HG03575 (cell line): ENCODE measurements around the gene RPL28.
"Not testable (repeated sequence)": the region's sequence is repeated elsewhere in the genome, so short reads cannot be mapped to it uniquely, and the experiment has no call there.

Source experiments
- ATAC-seq: cut with Tn5 transposase; IDR thresholded peaks from one replicate; pipeline ENCODE4 v1.9.1; 2021; ENCODE audit not compliant: unreplicated experiment, insufficient number of reproducible peaks, low FRiP score; ENCODE audit errors: extremely low read depth

Gene RPL28

DNA sequence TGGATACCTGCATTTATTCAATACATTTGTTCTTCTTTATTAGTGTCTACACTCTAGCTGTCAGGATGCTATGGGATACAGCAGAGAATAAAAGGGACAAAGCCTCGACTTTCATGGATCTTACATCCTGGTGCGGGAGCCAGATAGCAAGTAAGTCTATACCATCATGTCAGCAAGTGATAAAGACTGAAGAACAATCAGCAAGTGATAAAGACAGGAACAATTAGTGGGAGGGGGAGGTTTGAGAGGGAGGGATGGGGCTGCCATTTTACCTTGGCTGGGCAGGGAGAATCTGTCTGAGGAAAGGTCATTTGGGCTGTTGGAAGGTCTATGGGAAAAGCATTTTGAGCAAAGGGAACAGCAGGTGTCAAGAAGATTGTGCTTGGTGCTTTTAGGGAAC is 24.4 kb downstream of the RPL28 start:
- no peak for ATAC-seq

DNA sequence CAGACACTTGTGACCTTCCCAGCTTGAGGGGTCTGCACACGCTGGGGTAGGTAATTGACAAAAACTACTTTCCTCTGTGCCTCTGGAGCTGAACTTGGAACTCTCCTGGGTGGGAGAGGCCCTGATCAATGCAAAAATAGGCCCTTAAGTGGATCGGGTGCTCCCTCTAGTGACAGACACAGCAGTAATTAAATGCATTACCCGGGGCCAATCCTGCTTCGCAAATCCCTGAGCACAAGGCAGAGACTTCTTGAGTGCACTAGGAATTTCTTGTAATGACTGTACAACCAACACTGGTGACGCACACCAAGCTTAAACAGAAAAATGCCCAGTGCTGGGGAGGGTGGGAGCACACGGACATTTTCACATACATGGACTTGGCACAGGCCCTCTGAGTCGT is 32.5 kb downstream of the RPL28 start:
- ATAC-seq, result no peak

DNA sequence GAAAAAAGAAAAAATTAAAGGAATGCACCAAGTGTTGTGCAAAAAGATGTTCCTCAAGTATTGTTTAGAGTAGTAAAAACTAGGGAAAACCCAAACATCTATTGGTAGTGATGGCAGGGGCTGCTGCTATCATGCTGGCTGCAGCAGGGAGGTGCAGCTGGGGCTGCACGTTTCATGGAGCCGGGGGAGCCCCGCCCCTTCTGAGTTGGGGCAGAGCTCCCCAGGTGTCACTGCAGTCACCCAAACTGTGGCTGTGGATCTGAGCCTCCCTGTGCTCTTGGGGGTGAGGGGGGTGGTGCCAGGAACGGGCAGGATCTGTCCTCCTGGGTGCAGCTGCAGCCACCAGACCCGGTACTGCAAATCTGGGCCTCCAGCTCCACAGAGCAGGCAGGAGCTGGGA is 33.4 kb downstream of the RPL28 start:
- ATAC-seq, result no peak

DNA sequence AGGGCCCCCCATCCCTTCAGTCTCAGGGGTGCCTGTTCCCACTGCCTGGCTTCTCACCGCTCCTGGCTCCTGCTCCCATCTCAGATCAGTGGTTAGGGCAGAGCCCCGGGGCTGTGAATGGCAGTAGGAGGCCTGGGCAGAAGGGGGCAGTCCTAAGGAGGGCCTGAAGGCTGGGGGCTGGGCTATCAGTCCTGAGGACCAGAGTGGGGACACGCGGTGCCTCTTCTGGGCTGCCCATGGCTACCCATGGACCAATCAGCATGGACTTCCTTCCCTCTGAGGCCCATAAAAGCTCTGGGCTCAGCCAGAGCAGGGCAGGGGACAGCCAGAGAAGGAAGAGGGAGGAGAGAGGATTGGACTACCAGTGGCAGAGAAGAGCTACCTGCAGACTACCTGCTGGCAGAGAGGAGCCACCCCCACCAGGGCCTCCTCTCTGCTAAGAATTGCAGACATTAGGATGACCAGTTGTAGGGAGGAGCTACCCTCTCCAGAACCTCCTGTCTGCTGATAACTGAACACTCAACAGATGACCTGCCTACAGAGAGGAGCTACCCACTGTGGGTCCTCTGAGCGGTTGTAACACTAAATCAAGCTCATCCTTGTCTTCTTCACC is 34.0 kb downstream of the RPL28 start:
- no peak for ATAC-seq

DNA sequence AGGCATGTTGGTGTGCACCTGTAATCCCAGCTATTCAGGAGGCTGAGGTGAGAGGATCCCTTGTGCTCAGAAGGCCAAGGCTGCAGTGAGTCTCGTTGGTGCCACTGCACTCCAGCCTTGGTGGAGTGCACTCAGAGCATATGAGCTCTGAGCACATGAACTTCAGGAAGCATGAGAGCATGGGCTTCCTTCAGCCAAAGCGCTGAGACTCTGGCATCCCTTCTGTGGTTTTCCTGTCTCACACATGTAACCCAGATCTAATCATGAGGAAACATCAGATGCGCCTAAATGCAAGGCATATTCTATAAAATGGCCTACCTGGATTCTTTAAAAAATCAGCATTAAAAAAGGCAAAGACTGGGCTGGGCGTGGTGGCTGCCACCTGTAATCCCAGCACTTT is 35.5 kb downstream of the RPL28 start:
- ATAC-seq, result not testable (repeated sequence)

DNA sequence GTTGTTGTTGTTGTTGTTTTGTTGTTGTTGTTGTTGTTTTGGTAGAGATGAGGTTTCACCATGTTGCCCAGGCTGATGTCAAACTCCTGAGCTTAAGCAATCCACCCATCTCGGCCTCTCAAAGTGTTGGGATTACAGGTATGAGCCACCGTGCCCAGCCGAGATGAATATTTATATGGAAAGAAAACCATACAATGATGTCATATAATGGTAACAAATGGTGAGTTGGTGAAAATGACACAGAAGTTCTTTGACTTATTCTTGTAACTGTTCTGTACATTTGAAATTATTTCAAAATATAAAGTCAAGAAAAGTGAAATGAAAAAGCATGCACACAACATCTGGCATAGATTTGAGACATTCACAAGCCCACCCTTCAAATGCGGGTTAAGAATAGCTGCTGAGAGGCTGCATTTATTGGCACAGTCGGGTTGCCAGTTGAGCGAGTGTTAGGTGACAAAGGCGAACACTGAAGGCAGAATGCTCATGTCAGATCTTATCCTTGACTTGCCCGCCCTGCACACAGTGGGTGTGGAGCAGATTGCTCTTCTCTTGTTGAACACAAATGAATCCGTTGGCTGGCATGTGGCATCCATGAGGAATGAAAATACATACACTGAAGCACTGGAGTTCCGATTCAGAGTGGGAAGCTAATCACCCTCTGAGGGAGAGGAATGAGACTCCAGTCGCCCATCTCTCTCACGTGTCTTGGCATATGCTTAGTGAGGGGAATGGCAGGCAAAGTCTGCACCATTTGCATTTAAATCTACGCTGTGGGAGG is 37.7 kb downstream of the RPL28 start:
- ATAC-seq, result no peak

DNA sequence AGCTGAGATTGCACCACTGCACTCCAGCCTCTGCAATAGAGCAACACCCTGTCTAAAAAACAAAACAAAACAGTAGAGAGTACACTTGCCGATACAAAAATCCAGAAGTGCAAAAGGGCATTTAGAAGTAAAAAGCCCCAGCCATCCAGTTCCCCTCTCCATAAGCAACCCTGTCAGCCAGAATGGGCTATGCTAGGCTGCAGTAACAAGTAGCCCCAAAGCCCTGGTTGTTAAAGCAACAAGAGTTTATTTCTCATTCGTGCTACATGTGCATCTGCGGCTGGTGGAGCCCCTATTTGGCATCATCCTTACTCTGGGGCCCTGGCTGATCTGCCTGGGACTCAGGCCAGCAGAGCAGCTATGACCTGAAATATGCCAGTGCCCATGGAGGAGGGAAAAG is 38.8 kb downstream of the RPL28 start:
- no peak for ATAC-seq

DNA sequence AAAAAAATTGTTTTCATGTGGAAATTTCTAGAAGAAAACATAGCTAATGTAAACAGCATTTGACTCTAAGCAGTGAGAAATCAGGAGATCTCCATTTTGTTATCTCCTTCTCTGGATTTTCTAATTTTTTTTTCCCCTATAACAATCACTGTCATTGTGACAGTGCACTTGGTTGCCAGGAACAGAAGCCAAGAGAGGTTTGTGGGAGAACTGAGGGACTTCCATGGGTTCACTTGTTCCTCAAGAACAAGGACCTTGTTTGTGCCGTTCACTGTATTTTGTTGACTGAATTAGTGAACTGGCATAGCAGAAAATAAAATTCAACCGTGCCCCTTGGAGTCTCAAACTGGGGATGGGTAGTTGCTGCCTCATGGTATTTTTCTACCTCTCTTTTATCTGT is 40.3 kb downstream of the RPL28 start:
- ATAC-seq, result no peak

DNA sequence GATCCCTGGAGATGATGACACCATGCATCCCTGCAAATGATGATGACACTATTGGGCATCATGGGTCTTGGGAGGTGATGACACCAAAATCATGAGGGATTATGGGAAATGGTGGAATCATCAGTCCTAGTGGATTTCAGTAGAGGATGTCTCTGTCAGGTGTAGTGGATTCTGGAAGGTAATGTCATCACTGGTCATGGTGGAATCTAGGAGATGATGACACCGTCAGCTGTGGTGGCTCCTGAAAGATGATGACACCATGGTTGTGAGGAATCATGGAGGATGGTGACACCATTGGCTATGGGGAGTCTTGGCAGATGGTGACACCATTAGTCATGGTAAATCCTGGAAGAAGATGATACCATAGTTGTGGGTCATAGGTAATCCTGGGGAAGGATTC is 45.5 kb downstream of the RPL28 start:
- no peak for ATAC-seq

DNA sequence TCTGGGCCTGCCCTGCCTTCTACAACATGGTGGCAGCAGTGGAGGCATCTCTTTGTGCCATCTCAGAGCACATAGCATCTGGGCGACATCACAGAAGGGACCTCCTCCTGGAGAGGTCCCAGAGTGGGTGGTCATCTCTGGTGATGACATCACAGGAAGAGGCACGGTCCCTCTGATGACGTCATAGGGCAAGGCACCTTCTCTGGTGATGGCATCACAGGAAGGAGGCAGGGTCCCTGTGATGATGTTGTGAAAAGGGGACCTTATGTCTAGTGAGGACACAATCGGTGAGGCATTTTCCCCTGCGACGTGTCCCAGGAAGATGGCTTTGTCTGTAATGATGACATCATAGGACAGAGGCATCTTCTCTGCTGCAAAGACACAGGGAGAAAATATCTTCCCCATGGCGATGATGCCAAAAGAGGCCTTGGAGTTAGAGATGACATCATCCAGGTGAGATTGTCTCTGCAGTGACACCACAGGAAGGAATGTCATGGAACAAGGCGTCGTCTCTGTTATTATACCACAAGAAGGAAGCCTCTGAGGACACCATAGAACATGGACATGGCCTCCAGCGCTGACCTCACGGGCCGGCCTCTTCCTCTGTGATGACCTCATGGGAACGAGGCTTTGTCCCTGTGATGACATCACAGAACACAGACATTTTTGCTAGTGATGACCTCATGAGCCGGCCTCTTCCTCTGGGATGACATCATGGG is 46.7 kb downstream of the RPL28 start:
- ATAC-seq, result no peak

DNA sequence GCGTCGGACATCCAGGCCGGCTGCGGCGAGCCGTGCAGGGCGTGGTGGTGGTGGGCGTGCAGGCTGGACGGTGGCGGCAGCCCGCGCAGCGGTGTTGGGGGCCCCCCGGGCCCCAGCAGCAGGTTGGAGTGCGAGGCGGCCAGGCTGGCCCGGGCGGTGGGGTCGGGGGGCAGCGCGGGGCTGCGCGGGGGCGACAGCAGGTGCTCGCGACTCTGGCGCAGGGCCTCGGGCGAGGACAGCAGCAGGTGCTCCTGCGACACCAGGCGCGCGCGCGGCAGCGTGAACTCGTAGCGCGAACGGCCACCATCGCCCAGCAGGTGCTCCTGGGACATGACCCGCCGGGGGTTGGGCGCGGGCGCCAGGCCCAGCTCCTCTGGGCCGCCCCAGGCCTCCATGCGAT is 47.6 kb downstream of the RPL28 start:
- ATAC-seq, result no peak

DNA sequence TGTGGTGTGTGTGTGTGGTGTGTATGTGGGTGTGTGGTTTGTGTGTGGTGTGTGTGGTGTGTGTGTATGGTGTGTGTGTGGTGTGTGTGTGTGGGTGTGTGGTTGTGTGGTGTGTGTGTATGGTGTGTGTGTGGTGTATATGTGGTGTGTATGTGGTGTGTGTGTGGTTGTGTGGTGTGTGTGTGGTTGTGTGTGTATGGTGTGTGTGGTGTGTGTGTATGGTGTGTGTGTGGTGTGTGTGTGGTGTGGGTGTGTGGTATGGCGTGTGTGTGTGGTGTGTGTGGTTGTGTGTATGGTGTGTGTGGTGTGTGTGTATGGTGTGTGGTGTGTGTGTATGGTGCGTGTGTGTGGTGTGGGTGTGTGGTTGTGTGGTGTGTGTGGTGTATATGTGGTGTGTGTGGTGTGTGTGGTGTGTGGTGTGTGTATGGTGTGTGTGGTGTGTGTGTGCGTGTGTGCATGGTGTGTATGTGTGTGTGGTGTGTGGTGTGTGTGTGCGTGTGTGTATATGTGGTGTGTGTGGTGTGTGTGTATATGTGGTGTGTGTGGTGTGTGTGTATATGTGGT is 48.7 kb downstream of the RPL28 start:
- no peak for ATAC-seq

DNA sequence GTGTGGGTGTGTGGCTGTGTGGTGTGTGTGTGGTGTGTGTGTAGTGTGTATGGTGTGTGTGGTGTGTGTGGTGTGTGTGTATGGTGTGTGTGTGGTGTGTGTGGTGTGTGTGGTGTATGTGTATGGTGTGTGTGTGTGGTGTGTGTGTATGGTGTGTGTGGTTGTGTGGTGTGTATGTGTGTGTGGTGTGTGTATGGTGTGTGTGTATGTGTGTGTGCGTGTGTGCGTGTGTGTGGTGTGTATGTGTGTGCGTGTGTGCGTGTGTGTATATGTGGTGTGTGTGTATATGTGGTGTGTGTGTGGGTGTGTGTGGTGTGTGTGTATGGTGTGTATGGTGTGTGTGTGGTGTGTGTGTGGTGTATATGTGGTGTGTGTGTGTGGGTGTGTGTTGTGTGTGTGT is 49.3 kb downstream of the RPL28 start:
- ATAC-seq, result no peak

DNA sequence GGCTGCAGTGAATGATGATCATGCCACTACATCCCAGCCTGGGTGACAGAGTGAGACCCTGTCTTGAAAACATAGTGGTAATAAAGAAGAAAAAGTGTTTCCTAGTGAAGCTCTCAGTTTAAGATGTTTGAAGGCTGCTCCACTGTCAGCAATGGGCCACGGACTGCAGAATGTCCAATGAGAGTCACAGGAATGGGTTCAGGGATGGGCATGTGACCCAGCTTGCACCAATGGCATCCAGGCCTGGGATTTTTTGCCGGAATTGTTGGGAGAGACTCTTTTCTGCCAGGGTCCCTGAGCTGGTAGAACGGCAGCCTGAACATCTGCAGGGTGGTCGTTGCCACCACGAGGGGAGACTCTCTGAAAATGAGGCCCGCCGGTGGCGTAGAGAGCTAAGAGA is 51.1 kb downstream of the RPL28 start:
- ATAC-seq, result no peak

DNA sequence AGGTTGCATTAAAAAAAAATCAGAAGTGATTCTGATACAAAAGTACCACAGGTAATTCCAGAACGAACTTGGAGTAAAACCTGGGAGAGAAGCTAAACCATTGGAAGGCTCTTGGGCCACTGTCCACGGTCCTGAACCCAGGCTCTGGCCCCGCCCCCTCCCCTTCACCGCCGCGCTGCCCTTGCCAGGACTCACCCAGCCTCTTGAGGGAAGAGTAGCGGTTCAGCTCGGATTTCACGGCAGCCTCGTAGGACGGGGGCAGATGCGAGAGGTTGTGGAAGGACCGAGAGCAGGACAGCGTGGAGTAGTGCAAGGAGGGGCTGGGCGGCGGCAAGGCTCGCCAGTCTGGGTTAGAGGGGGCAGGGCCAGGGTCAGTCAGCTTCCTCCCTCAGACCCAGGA is 51.7 kb downstream of the RPL28 start:
- ATAC-seq, result no peak

DNA sequence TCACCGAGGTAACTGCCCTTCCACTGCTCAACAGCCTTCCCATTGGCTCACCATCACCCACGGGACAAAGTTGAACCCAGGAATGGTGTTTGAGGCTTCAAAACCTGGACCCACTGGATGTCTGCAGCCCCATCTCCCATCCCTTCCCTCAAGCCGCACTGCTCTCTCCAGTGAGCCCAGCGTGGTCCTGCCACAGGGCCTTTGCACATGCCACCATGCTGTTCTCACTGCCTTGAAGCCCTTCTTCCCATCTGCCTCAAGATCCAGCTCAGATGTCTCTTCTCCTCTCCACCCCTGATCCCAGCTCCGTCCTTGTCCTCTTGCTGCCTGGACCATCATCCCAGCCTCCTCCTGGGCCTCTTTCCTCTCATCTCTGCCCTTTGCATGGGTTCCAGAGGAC is 53.3 kb downstream of the RPL28 start:
- no peak for ATAC-seq

DNA sequence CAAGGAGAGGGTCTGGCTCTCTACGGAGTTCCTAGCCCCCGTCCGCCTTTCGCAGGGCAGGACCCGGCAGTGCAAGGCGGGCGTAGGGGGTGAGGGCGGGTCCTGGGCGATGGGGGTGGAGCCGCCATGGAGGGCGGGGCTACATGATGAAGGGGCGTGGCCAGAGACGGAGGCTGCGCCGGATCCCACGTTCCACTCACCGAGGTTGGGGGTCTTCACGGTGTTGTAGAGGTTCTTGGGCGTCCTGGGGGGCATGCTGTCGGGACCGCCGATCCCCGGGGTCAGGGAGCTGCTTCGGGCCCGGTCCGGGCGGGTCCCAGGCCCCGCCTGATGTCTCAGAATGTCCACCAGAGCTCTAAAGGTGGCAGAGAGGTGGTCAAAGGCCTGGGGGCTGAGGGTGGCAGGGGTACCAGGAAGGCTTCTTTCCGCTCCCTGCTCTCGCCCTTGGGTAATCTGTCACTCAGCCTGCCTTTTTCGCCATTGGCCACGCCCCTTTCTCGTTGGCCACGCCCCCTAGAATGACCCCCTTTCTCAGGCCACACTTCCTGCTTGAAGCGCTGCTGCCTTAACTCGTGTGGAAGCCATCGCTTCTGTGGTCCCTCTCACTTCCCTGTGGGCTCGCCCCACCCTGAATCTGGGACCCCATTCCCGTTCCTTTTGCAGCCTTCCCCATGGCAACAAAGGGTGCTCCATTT is 54.8 kb downstream of the RPL28 start:
- no peak for ATAC-seq

DNA sequence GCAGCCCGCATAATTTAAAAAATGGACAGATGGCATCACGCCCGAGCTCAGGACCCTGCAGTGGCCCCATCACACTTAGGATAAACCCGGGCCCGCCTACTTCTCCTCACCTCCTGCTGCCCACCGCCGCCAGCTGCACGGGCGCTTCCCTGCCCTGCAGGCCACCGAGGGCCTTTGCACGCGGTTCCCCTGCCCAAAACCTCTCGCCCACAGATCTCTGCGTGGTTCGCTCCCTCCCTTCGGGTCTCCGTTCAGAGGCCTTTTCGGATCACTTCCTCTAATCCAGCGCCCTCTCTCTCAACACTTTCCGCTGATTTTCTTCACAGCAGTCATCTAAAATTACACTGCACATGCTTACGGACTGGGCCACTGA is 55.6 kb downstream of the RPL28 start:
- ATAC-seq, result no peak

DNA sequence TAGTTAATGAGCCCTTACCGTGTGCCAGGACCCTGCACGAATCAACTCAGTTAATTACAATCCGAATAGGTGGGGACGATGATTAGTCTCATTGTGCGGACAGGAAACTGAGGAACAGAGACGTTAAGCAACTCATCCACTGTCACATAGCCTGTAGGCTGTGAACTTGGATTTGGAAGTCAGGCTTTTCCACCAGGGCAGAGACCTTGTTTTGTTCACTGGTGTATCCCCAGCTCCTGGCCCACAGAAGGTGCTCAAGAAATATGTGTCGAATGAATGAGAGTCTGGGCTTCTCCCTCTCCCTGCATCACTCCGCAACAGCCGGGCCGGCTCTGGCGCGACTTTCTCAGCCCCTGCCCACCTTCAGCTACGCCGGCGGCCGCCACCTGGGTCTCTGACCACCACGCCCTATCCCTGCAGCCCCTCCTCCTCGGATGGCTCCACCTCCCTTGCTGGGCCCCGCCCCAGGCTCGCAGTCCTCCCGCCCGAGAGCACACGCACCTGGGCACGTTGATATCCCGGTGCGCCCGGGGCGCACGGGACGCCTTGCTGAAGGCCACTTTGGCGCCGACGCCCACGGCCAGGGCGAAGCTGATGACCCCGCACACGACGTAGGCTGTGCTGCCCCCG is 56.1 kb downstream of the RPL28 start:
- ATAC-seq, result no peak
